GM18508 (cell line): ENCODE results near the gene ESYT1.

Experiments used
- ATAC-seq: cut with Tn5 transposase; IDR thresholded peaks from one replicate; pipeline ENCODE4 v1.9.1; 2021; ENCODE audit warnings: moderate number of reproducible peaks; ENCODE audit not compliant: insufficient read depth, unreplicated experiment

The ESYT1 gene, protein sequence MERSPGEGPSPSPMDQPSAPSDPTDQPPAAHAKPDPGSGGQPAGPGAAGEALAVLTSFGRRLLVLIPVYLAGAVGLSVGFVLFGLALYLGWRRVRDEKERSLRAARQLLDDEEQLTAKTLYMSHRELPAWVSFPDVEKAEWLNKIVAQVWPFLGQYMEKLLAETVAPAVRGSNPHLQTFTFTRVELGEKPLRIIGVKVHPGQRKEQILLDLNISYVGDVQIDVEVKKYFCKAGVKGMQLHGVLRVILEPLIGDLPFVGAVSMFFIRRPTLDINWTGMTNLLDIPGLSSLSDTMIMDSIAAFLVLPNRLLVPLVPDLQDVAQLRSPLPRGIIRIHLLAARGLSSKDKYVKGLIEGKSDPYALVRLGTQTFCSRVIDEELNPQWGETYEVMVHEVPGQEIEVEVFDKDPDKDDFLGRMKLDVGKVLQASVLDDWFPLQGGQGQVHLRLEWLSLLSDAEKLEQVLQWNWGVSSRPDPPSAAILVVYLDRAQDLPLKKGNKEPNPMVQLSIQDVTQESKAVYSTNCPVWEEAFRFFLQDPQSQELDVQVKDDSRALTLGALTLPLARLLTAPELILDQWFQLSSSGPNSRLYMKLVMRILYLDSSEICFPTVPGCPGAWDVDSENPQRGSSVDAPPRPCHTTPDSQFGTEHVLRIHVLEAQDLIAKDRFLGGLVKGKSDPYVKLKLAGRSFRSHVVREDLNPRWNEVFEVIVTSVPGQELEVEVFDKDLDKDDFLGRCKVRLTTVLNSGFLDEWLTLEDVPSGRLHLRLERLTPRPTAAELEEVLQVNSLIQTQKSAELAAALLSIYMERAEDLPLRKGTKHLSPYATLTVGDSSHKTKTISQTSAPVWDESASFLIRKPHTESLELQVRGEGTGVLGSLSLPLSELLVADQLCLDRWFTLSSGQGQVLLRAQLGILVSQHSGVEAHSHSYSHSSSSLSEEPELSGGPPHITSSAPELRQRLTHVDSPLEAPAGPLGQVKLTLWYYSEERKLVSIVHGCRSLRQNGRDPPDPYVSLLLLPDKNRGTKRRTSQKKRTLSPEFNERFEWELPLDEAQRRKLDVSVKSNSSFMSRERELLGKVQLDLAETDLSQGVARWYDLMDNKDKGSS

DNA sequence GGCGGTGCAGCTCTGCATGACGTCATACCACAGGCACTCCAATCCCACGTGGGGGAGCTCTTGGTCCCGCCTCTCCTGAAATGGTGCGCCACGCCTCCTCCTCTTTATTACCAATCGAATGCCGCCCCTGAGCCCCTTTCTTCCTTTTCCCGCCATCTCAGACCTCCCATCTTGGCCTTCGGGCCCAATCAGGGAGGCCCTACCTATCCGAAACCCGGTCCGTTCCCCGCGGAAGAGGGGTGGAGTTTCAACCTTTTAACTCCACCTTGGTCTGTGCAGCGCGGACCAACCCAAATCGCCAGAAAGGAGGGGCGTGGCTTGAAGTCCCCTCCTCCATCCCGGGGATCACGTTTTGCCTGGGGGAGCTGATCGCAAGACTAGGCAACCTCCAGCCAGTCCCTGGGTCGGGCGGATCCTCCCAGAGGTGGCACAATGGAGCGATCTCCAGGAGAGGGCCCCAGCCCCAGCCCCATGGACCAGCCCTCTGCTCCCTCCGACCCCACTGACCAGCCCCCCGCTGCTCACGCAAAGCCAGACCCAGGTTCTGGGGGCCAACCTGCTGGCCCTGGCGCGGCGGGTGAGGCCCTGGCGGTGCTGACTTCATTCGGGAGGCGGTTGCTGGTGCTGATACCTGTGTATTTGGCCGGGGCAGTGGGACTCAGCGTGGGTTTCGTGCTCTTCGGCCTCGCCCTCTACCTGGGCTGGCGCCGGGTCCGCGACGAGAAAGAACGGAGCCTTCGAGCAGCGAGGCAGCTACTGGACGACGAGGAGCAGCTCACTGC lies at the start of gene ESYT1:
Gene ESYT1, plus strand, starts transcription at position 380 of the 782 bp plus-strand sequence. Its CDS starts 53 bp downstream, at position 433.
- ATAC-seq = peak; percentile 82

DNA sequence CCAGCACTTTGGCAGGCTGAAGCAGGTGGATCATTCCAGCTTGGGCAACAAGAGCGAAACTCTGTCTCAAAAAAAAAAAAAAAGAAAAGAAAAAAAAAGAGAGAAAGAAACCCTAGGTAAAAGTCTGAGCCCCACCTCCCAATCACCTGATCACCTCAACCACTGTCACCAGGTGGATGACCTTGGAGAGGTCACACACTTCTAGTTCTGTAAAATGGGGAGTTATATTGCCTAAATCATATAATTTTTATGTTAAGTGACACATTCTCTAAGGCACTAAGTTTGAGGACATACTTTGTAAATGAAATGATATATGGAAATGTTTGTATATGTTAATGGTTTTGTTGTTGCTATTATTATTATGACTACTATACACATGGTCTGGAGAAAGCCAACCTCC lies 49.6 kb upstream of the ESYT1 start:
- ATAC-seq = no peak

DNA sequence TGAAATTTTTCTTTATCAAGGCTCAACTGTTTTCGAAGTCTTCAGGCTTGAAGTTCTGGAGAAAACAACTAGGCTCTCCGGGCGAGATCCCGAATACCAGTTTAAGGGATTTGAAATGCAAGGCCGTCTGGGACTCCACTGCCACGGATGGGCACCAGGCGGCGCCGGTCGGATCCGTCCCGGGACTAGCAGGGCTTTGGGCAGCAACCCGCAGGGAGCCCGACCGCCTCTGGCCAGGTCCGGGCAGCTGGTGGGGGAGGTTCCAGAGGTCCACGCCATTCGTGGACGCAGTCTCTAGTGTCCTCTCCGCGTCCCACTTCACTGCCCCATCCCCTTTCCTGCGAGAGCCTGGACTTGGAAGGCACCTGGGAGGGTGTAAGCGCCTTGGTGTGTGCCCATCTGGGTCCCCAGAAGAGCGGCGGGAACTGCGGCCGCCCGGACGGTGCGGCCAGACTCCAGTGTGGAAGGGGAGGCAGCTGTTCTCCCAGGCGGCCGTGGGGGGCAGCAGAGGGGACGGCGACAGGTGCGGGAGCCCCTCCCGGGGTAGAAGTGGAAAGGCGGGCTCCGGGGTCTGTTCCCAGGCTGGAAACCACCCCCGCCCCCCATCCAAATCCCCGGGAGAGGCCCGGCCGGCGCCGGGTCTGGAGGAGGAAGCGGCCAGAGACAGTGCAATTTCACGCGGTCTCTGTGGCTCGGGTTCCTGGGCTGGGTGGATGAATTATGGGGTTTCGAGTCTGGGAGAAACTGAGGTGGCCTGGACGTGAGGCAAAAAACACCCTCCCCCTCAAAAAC lies 48.9 kb upstream of the ESYT1 start:
- no peak for ATAC-seq

DNA sequence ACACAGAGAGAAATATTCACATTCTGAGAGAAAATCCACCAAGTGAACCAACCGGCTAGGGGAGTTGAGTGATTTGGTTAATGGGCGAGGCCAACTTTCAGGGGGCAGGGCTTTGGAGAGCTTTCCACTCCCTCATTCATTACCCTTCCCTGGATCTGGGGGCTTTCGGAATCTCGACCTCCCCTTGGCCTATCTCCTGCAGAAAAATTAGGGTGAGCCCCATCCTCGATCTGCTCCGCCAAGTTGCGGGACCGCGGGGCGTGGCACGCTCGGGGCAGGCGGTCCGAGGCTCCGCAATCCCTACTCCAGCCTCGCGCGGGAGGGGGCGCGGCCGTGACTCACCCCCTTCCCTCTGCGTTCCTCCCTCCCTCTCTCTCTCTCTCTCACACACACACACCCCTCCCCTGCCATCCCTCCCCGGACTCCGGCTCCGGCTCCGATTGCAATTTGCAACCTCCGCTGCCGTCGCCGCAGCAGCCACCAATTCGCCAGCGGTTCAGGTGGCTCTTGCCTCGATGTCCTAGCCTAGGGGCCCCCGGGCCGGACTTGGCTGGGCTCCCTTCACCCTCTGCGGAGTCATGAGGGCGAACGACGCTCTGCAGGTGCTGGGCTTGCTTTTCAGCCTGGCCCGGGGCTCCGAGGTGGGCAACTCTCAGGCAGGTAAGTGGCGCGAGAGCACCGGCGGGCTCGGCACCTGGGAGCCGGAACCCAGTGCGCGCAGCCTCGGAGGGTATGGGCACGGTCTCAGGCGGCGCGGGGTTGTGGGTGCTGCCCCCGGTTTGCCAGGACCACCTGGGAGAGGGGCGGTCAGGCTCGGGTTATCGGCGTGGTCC lies 48.1 kb upstream of the ESYT1 start, which contains the start of gene ERBB3:
Gene ERBB3, plus strand, starts transcription at position 443 of the 833 bp plus-strand sequence. Its CDS starts 136 bp downstream, at position 579.
- no peak for ATAC-seq

GRCh38 chr12:56080556-56081138 lies 47.4 kb upstream of the ESYT1 start:
- no peak for ATAC-seq

- no peak for ATAC-seq
These were observed 46.4 kb upstream of the ESYT1 start for GRCh38 chr12:56081393-56082347.

GRCh38 chr12:56082382-56082781 lies 45.7 kb upstream of the ESYT1 start:
- no peak for ATAC-seq

GRCh38 chr12:56082967-56083366 lies 45.1 kb upstream of the ESYT1 start:
- no peak for ATAC-seq

DNA sequence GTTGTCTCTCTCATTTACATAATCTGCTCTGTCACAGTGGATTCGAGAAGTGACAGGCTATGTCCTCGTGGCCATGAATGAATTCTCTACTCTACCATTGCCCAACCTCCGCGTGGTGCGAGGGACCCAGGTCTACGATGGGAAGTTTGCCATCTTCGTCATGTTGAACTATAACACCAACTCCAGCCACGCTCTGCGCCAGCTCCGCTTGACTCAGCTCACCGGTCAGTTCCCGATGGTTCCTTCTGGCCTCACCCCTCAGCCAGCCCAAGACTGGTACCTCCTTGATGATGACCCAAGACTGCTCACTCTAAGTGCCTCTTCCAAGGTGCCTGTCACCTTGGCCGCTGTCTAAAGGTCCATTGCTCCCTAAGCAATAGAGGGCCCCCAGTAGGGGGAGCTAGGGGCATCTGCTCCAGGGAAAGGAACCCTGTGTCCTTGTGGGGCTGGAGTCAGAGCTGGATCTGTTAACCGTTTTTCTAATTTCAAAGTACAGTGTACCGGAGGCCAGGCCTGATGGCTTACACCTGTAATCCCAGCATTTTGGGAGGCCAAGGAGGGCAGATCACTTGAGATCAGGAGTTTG lies 43.0 kb upstream of the ESYT1 start:
- ATAC-seq = no peak

- ATAC-seq = no peak
These were observed 42.0 kb upstream of the ESYT1 start for GRCh38 chr12:56086096-56086495.

- no peak for ATAC-seq
These were observed 41.5 kb upstream of the ESYT1 start for GRCh38 chr12:56086608-56087007.

DNA sequence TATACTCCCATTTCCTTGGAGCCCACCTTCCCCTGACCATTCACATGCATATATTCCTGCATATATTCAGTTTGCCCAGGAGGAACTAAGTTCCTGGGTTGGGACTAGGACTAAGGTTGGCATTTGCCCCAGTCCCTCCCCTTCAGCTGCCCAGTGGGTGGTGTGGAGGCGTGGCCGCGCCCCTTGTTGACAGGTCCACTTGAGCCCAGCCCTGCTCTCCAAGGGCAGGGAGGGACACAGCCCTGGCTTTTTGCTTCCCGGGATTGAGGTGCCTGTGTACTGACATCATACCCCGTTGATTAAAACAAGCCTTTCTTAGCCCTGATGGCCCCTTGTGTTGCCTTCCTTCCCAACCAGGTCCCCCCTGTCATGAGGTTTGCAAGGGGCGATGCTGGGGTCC lies 40.8 kb upstream of the ESYT1 start:
- no peak for ATAC-seq

GRCh38 chr12:56097738-56098137 lies 30.3 kb upstream of the ESYT1 start:
- ATAC-seq = no peak

DNA sequence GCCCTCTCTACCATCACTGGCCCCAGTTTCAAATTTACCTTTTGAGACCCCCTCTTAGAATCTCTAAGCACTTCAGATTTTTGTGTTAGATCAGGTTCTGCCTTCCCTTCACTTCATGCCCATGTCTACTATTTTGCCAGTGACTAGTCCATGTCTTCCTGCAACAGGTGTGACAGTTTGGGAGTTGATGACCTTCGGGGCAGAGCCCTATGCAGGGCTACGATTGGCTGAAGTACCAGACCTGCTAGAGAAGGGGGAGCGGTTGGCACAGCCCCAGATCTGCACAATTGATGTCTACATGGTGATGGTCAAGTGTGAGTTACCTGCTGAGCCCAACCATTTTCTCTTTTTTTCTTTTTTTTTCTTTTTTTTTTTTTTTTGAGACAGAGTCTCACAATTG lies 29.5 kb upstream of the ESYT1 start:
- ATAC-seq = no peak

DNA sequence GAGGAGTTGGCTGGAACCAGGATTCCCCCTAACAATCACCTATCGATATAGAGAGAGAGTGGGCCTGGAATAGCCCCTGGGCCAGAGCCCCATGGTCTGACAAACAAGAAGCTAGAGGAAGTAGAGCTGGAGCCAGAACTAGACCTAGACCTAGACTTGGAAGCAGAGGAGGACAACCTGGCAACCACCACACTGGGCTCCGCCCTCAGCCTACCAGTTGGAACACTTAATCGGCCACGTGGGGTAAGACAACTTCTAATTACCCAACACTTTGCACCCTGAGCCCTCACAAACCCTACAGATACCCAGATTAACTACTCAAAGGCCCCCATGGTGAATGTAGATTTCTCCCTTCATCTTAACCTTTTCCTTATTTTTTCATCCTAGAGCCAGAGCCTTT lies 28.3 kb upstream of the ESYT1 start:
- no peak for ATAC-seq

GRCh38 chr12:56101045-56101444 lies 27.0 kb upstream of the ESYT1 start:
- no peak for ATAC-seq

- ATAC-seq = no peak
These were observed 25.4 kb upstream of the ESYT1 start for GRCh38 chr12:56102683-56103065.
